ENCODE measurements around the gene SH3PXD2A. TPM values are rescaled to one million over a fixed set of nuclear protein-coding genes. Genes with fewer than 3 reads are reported as not detected.

Gene SH3PXD2A
- total and polyA plus RNA-seq, 2 donors (not counting 1 experiment from before 2014, with no cell fraction given): 3.2 to 33.5 TPM

GRCh38 chr10:103640436-103641181 lies 214.8 kb downstream of the SH3PXD2A start:
- Mint-ChIP-seq H3K27me3 (no peaks in the 10 kb centered on the region), H3K4me3 (no peak overlapping the region), H3K27ac (no peak overlapping the region), H3K4me1 (peaks cover 6% of the 10 kb centered on the region), H3K9me3 (ENCODE audit: insufficient read depth) (no peaks in the 10 kb centered on the region)
- ChIA-PET CTCF (no interaction called here), POLR2A (no interaction called here)
- no peaks in the 10 kb centered on the region for H3K36me3 ChIP-seq (replicated peaks in 1 of 2; ENCODE audit: control extremely low read depth in 1 of 2, control insufficient read depth in 1 of 2, extremely low read depth in 1 of 2, insufficient read depth in 2 of 2, low read length in 1 of 2)
- ATAC-seq (ENCODE audit: low read depth) (no peak), DNase-seq (no peak)
- no peaks in the 10 kb centered on the region for H3K27me3 ChIP-seq (replicated peaks in 1 of 4; ENCODE audit: control extremely low read depth in 1 of 4, control insufficient read depth in 3 of 4, insufficient read depth in 4 of 4, low read length in 3 of 4)
- TF ChIP-seq CTCF (IDR thresholded peaks at IDR 0.05) (no peak), EZH2 (IDR thresholded peaks at IDR 0.05; ENCODE audit: borderline replicate concordance, insufficient read depth, low read depth, low read length, poor library complexity, severe bottlenecking) (no peak)
- no peaks in the 10 kb centered on the region for H3K4me1 ChIP-seq (ENCODE audit: control insufficient read depth in 2 of 2, insufficient read depth in 2 of 2, low read length in 2 of 2)
- intact Hi-C loops (cut with micrococcal nuclease): no loop called here
- H3K9ac ChIP-seq (ENCODE audit: low read length): no peak overlapping the region
- H3K4me3 ChIP-seq (ENCODE audit: control extremely low read depth in 1 of 5, extremely low read depth in 1 of 5, insufficient read depth in 1 of 5, low read depth in 2 of 5, low read length in 4 of 5): no peak overlapping the region
- no peak overlapping the region for H3K4me2 ChIP-seq (replicated peaks; ENCODE audit: low read depth, low read length, poor library complexity, severe bottlenecking)
- no peak overlapping the region for H2AFZ ChIP-seq (ENCODE audit: insufficient read depth, low read depth, low read length, poor library complexity, severe bottlenecking)
- no peak overlapping the region for H3K27ac ChIP-seq (ENCODE audit: low read length in 2 of 2)
- no peaks in the 10 kb centered on the region for H3K9me3 ChIP-seq (ENCODE audit: control extremely low read depth in 1 of 3, control insufficient read depth in 2 of 3, insufficient read depth in 1 of 3, low read length in 2 of 3)
- peaks cover 6% of the 10 kb centered on the region for H4K20me1 ChIP-seq (ENCODE audit: control insufficient read depth, insufficient read depth, low read length, poor library complexity, severe bottlenecking)
- 89% methylated on average over 11 of the region's 11 CpGs for WGBS (ENCODE audit: insufficient coverage)
- no peaks in the 10 kb centered on the region for H3K79me2 ChIP-seq (ENCODE audit: control insufficient read depth, insufficient read depth, low read length)

DNA sequence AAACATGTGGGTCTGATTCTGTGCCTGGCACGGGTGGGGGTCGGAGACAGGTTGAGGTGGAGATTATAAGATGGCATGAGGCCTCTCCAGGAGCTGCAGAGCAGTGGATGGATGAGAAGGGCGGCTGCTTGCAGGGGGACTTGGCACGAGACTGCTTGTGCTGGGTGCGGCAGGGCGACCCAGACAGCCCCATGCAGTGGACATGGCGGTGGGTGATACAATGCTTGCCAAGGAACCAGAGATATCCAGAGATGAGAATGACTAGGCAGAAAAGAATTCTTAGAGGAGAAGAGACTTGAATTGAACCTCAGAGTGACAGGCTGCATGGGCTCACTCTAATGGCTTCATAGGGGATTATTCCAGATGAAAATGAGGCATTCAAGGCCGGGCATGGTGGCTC lies 216.4 kb downstream of the SH3PXD2A start:
- WGBS (ENCODE audit: insufficient coverage): 91% methylated on average over 8 of the region's 8 CpGs
- ChIA-PET CTCF (no interaction called here), POLR2A (no interaction called here)
- H3K9ac ChIP-seq (ENCODE audit: low read length): no peak overlapping the region
- no peaks in the 10 kb centered on the region for H3K9me3 ChIP-seq (ENCODE audit: control extremely low read depth in 1 of 3, control insufficient read depth in 2 of 3, insufficient read depth in 1 of 3, low read length in 2 of 3)
- Mint-ChIP-seq H3K4me3 (no peak overlapping the region), H3K27me3 (no peaks in the 10 kb centered on the region), H3K9me3 (ENCODE audit: insufficient read depth) (no peaks in the 10 kb centered on the region), H3K27ac (no peak overlapping the region), H3K4me1 (no peaks in the 10 kb centered on the region)
- H3K27me3 ChIP-seq (replicated peaks in 1 of 4; ENCODE audit: control extremely low read depth in 1 of 4, control insufficient read depth in 3 of 4, insufficient read depth in 4 of 4, low read length in 3 of 4): no peaks in the 10 kb centered on the region
- no peak overlapping the region for H2AFZ ChIP-seq (ENCODE audit: insufficient read depth, low read depth, low read length, poor library complexity, severe bottlenecking)
- H3K4me2 ChIP-seq (replicated peaks; ENCODE audit: low read depth, low read length, poor library complexity, severe bottlenecking): no peak overlapping the region
- intact Hi-C loops (cut with micrococcal nuclease): no loop called here
- H3K27ac ChIP-seq (ENCODE audit: low read length in 2 of 2): no peak overlapping the region
- H4K20me1 ChIP-seq (ENCODE audit: control insufficient read depth, insufficient read depth, low read length, poor library complexity, severe bottlenecking): peaks cover 6% of the 10 kb centered on the region
- ATAC-seq (ENCODE audit: low read depth) (no peak), DNase-seq (no peak)
- H3K4me3 ChIP-seq (ENCODE audit: control extremely low read depth in 1 of 5, extremely low read depth in 1 of 5, insufficient read depth in 1 of 5, low read depth in 2 of 5, low read length in 4 of 5): no peak overlapping the region
- no peaks in the 10 kb centered on the region for H3K79me2 ChIP-seq (ENCODE audit: control insufficient read depth, insufficient read depth, low read length)
- no peak for TF ChIP-seq EZH2 (IDR thresholded peaks at IDR 0.05; ENCODE audit: borderline replicate concordance, insufficient read depth, low read depth, low read length, poor library complexity, severe bottlenecking)
- no peak for TF ChIP-seq CTCF (IDR thresholded peaks at IDR 0.05)
- no peaks in the 10 kb centered on the region for H3K36me3 ChIP-seq (replicated peaks in 1 of 2; ENCODE audit: control extremely low read depth in 1 of 2, control insufficient read depth in 1 of 2, extremely low read depth in 1 of 2, insufficient read depth in 2 of 2, low read length in 1 of 2)
- no peaks in the 10 kb centered on the region for H3K4me1 ChIP-seq (ENCODE audit: control insufficient read depth in 2 of 2, insufficient read depth in 2 of 2, low read length in 2 of 2)
